ENCODE measurements around the gene SH3PXD2A. TPM values are rescaled to one million over a fixed set of nuclear protein-coding genes. Genes with fewer than 3 reads are reported as not detected.

Gene SH3PXD2A
- total and polyA plus RNA-seq, 2 donors (not counting 1 experiment from before 2014, with no cell fraction given), result 3.2 to 33.5 TPM

DNA sequence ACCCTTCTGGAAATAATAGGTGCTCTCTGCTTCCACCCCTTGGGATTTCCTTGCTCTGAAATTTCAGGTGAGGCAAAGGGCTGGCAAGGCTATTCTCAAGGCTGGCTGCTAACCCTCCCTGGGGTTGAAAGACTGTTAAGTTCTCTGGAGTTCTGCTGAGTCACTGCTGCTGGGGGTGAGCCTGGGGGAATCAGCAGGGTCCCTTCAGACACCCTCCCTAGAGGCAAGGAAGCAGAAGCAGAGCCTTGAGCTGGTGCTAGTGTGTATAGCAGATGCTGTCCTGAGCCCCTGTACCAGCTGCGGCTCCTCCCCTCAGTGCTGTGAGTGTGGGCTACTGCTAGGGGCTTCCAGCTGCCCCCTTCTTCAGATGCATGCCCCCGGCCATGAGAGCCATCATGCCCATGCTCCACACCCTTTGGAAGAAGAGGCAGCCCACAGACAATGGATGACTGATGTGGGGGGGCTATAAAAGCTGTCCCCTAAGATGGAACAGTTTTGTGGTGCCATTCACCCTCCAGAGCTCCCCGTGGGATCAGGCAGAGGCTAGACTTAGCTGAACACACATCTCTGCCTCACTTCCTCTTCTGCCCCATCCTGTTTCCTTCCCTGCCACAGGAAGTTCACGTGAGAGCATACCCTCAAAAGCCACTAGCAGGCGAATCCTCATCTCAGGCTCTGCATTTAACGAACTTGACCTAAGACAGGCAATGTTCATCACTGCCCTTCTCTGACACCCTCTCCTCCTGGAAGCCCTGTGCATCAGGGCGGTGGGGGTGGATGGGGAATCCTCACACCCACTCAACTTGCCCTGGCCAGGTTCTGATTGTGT, 91.8 kb downstream of the SH3PXD2A start:
- CTCF ChIA-PET, result interaction anchor here (1.4 kb wide), 1 partner anchor 9 kb away, joined by 4 read pairs; no protein-coding TSS in a partner anchor
- H4K20me1 ChIP-seq (ENCODE audit: control insufficient read depth, insufficient read depth, low read length, poor library complexity, severe bottlenecking), result no peaks in the 10 kb centered on the region
- peak overlapping the region; percentile 57 for H2AFZ ChIP-seq (ENCODE audit: insufficient read depth, low read depth, low read length, poor library complexity, severe bottlenecking)
- H3K9ac ChIP-seq (ENCODE audit: low read length), result peak overlapping the region; percentile 12
- H3K79me2 ChIP-seq (ENCODE audit: control insufficient read depth, insufficient read depth, low read length), result no peaks in the 10 kb centered on the region
- WGBS (ENCODE audit: insufficient coverage), result 11% methylated on average over 4 of the region's 7 CpGs
- DNase-seq (peak; percentile 38), ATAC-seq (ENCODE audit: low read depth) (no peak)
- Mint-ChIP-seq H3K4me1 (peaks cover 31% of the 10 kb centered on the region), H3K4me3 (peak overlapping the region; percentile 42), H3K27me3 (peaks cover 8% of the 10 kb centered on the region), H3K27ac (no peak overlapping the region), H3K9me3 (ENCODE audit: insufficient read depth) (no peaks in the 10 kb centered on the region)
- H3K9me3 ChIP-seq (ENCODE audit: control extremely low read depth in 1 of 3, control insufficient read depth in 2 of 3, insufficient read depth in 1 of 3, low read length in 2 of 3), result peaks cover 0 to 14% (median 3%) of the 10 kb centered on the region in 3 donors
- peaks cover 0 to 6% (median under 1%) of the 10 kb centered on the region in 4 experiments for H3K27me3 ChIP-seq (replicated peaks in 1 of 4; ENCODE audit: control extremely low read depth in 1 of 4, control insufficient read depth in 3 of 4, insufficient read depth in 4 of 4, low read length in 3 of 4)
- no peak overlapping the region for H3K4me3 ChIP-seq (ENCODE audit: control extremely low read depth in 1 of 5, extremely low read depth in 1 of 5, insufficient read depth in 1 of 5, low read depth in 2 of 5, low read length in 4 of 5)
- no peaks in the 10 kb centered on the region for H3K36me3 ChIP-seq (replicated peaks in 1 of 2; ENCODE audit: control extremely low read depth in 1 of 2, control insufficient read depth in 1 of 2, extremely low read depth in 1 of 2, insufficient read depth in 2 of 2, low read length in 1 of 2)
- no peak overlapping the region for H3K27ac ChIP-seq (ENCODE audit: low read length in 2 of 2)
- POLR2A ChIA-PET, result no interaction called here
- intact Hi-C loops (cut with micrococcal nuclease), result no loop called here
- peak overlapping the region; percentile 63 for H3K4me2 ChIP-seq (replicated peaks; ENCODE audit: low read depth, low read length, poor library complexity, severe bottlenecking)
- no peak for TF ChIP-seq EZH2 (IDR thresholded peaks at IDR 0.05; ENCODE audit: borderline replicate concordance, insufficient read depth, low read depth, low read length, poor library complexity, severe bottlenecking)
- TF ChIP-seq, protein P1, sequence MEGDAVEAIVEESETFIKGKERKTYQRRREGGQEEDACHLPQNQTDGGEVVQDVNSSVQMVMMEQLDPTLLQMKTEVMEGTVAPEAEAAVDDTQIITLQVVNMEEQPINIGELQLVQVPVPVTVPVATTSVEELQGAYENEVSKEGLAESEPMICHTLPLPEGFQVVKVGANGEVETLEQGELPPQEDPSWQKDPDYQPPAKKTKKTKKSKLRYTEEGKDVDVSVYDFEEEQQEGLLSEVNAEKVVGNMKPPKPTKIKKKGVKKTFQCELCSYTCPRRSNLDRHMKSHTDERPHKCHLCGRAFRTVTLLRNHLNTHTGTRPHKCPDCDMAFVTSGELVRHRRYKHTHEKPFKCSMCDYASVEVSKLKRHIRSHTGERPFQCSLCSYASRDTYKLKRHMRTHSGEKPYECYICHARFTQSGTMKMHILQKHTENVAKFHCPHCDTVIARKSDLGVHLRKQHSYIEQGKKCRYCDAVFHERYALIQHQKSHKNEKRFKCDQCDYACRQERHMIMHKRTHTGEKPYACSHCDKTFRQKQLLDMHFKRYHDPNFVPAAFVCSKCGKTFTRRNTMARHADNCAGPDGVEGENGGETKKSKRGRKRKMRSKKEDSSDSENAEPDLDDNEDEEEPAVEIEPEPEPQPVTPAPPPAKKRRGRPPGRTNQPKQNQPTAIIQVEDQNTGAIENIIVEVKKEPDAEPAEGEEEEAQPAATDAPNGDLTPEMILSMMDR (IDR thresholded peaks at IDR 0.05), result no peak
- peaks cover 25 to 27% of the 10 kb centered on the region in 2 donors for H3K4me1 ChIP-seq (ENCODE audit: control insufficient read depth in 2 of 2, insufficient read depth in 2 of 2, low read length in 2 of 2)

DNA sequence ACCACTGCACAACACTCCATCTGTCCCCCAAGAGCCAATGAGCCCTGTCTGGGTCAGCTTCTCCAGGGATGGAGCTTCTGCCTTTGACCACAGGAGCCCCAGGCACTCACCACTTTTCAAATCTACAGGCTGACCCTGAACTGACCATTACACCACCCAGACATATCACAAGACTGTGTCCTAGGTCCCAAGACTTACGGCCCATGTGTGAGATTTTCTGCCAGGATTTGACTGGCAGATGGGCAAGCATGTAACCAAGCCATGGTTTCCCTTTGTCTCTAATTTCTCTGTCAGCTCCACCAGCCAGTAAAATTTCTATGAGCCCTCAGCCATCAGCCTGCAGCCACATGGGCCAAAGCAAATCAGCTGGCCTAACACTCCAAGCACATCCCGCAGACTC, 92.5 kb downstream of the SH3PXD2A start:
- no peak for ATAC-seq (ENCODE audit: low read depth)
- CTCF ChIA-PET, result no interaction called here
- Mint-ChIP-seq H3K27ac (no peak overlapping the region), H3K4me1 (peaks cover 24% of the 10 kb centered on the region), H3K4me3 (no peak overlapping the region), H3K27me3 (peaks cover 14% of the 10 kb centered on the region), H3K9me3 (ENCODE audit: insufficient read depth) (no peaks in the 10 kb centered on the region)
- Histone ChIP-seq H2AFZ (ENCODE audit: insufficient read depth, low read depth, low read length, poor library complexity, severe bottlenecking) (no peak overlapping the region), H3K4me3 (ENCODE audit: control extremely low read depth in 1 of 5, extremely low read depth in 1 of 5, insufficient read depth in 1 of 5, low read depth in 2 of 5, low read length in 4 of 5) (no peak overlapping the region), H3K27ac (ENCODE audit: low read length in 2 of 2) (no peak overlapping the region), H3K4me2 (replicated peaks; ENCODE audit: low read depth, low read length, poor library complexity, severe bottlenecking) (no peak overlapping the region), H3K9ac (ENCODE audit: low read length) (no peak overlapping the region), H3K36me3 (replicated peaks in 1 of 2; ENCODE audit: control extremely low read depth in 1 of 2, control insufficient read depth in 1 of 2, extremely low read depth in 1 of 2, insufficient read depth in 2 of 2, low read length in 1 of 2) (no peaks in the 10 kb centered on the region), H4K20me1 (ENCODE audit: control insufficient read depth, insufficient read depth, low read length, poor library complexity, severe bottlenecking) (no peaks in the 10 kb centered on the region), H3K4me1 (ENCODE audit: control insufficient read depth in 2 of 2, insufficient read depth in 2 of 2, low read length in 2 of 2) (peaks cover 22% of the 10 kb centered on the region in 2 donors), H3K27me3 (replicated peaks in 1 of 4; ENCODE audit: control extremely low read depth in 1 of 4, control insufficient read depth in 3 of 4, insufficient read depth in 4 of 4, low read length in 3 of 4) (peaks cover 0 to 11% (median 4%) of the 10 kb centered on the region in 4 experiments), H3K9me3 (ENCODE audit: control extremely low read depth in 1 of 3, control insufficient read depth in 2 of 3, insufficient read depth in 1 of 3, low read length in 2 of 3) (peaks cover 0 to 14% (median 3%) of the 10 kb centered on the region in 3 donors), H3K79me2 (ENCODE audit: control insufficient read depth, insufficient read depth, low read length) (no peaks in the 10 kb centered on the region)
- WGBS (ENCODE audit: insufficient coverage), result 100% methylated on average over 2 of the region's 2 CpGs
- no peak for DNase-seq
- POLR2A ChIA-PET, result no interaction called here
- intact Hi-C loops (cut with micrococcal nuclease), result no loop called here
- no peak for TF ChIP-seq EZH2 (IDR thresholded peaks at IDR 0.05; ENCODE audit: borderline replicate concordance, insufficient read depth, low read depth, low read length, poor library complexity, severe bottlenecking)
- TF ChIP-seq, protein P1 (IDR thresholded peaks at IDR 0.05), result no peak
